Activated T-cell treated with anti-CD3 and anti-CD28 coated beads for 4 hours (primary cell): ENCODE data around the gene CUL3.

Experiments
- DNase-seq: peaks from one replicate; pipeline ENCODE4 v3.0.0-alpha.2; 2020

CUL3 gene

GRCh38 chr2:224466304-224466895 is 118.8 kb downstream of the CUL3 start:
- DNase-seq = no peak

- DNase-seq = no peak
Observed at GRCh38 chr2:224461391-224461790, 123.8 kb downstream of the CUL3 start.

- no peak for DNase-seq
Observed at GRCh38 chr2:224457408-224458096, 127.6 kb downstream of the CUL3 start.

- DNase-seq = no peak
Observed at GRCh38 chr2:224453892-224454291, 131.3 kb downstream of the CUL3 start.

GRCh38 chr2:224449212-224450147 is 135.7 kb downstream of the CUL3 start:
- no peak for DNase-seq

GRCh38 chr2:224448236-224448635 is 136.9 kb downstream of the CUL3 start:
- no peak for DNase-seq

- DNase-seq = no peak
Observed at GRCh38 chr2:224444783-224445182, 140.4 kb downstream of the CUL3 start.

GRCh38 chr2:224444021-224444420 is 141.1 kb downstream of the CUL3 start:
- no peak for DNase-seq

- DNase-seq = no peak
Observed at GRCh38 chr2:224442071-224442967, 142.8 kb downstream of the CUL3 start.

- DNase-seq = no peak
Observed at GRCh38 chr2:224440988-224441387, 144.2 kb downstream of the CUL3 start.

GRCh38 chr2:224438726-224439125 is 146.4 kb downstream of the CUL3 start:
- DNase-seq = no peak

- DNase-seq = no peak
Observed at GRCh38 chr2:224436634-224437033, 148.5 kb downstream of the CUL3 start.

- no peak for DNase-seq
Observed at GRCh38 chr2:224434618-224435017, 150.5 kb downstream of the CUL3 start.

GRCh38 chr2:224433442-224433841 is 151.7 kb downstream of the CUL3 start:
- no peak for DNase-seq

GRCh38 chr2:224432003-224432579 is 153.1 kb downstream of the CUL3 start:
- no peak for DNase-seq

GRCh38 chr2:224429441-224429810 is 155.7 kb downstream of the CUL3 start:
- DNase-seq = no peak

GRCh38 chr2:224428787-224429440 is 156.2 kb downstream of the CUL3 start:
- DNase-seq = no peak

- DNase-seq = no peak
Observed at GRCh38 chr2:224427471-224427870, 157.7 kb downstream of the CUL3 start.

- no peak for DNase-seq
Observed at GRCh38 chr2:224426656-224427055, 158.5 kb downstream of the CUL3 start.

- DNase-seq = no peak
Observed at GRCh38 chr2:224421065-224421464, 164.1 kb downstream of the CUL3 start.
